ENCODE results near the gene WDR7.

Gene WDR7

DNA sequence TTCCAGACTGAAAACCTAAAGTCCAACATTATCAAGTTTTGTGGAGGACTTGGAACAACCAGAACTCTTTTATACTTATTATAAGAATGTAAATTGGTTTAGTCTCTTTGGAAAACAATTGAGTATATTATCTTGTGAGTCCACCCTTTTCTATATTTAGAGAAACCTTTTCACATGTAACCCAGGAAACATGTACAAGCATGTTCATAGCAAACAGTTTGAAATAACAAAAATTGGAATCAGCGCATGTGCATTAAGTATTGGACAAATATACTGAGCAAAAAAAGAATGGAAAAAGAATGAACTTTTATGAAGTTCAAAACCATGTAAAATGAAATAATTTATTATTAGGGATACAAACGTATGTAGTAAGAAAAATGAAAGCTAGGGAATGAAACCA lies 246.0 kb downstream of the WDR7 start:
- DNase-seq, result no peak

DNA sequence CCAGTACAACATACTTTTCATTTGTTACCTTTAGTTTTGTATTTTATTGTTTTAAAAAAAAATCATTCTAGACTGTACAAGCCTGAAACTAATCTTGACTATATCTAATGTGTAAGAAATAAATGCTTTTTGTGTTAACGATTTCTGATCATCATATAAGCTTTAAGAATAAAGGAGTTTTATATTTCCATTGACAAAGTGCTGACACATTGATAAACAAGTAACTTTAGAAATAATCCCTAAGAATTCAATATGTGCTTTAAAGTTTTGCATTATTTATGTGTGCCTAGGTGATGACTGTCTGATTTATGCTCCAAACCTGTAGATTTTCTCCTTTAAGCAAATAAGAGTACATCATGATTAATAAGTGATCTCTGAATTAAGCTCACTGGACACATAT lies 248.5 kb downstream of the WDR7 start:
- DNase-seq, result no peak

DNA sequence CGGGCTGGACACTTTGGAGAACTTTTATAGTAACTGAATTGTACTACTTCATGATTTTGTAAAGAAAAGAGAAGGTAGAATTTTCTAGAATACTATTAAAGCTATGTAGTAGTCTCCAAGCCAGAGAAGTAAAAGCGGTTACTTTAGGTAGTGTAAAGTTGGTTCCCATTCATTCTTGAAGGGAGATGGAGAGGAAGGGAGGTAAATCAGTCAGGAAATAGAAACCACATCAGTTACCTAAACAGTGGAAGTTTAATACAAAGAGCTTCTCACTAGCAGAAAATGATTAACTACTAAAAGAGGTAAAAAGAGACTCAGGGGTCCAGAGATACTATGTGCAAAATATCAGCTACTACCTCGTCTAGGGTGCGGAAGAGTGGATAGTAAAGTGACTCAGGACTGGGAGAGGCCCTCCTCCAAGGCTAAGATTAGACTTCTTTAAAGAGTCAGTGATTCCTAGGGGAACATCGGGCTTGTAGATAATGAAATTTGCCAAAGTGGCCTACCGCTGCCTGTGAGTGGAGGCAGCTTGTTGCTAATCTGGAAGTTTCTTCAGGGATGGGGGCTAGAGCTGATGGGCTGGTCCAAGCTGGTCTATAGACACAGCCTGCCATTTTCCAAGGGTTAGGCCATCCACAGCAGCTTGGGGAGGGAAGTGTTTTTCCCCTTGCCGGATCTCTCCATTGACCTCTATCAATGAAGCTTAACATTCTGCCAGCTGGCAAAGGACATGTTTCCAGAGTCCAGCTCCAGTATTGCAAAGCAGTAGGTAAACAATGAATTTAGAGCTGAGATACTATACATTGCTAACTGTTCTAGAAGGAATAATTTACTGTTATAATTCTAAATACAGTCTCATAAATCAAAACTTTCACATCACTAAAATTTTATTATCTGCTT lies 249.3 kb downstream of the WDR7 start:
- DNase-seq, result no peak

DNA sequence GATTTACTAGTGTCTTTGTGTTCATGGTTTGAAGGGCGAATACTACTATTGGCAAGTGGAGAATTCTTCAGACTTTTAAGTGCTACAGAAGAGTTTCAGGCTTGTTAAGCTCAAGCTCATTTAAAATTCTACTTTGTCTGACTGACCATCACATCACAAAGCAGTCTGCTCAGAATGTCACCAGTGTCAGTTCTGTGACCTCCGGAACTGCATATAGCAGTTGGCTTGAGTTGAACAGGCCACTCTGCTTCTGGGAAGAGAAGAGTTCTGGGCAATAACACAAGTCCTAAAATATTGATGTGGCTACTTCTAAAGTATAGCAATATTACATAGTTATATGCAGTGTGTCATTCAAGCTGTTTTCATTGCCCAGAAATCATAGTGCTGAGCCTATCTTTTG lies 250.8 kb downstream of the WDR7 start:
- DNase-seq, result no peak

DNA sequence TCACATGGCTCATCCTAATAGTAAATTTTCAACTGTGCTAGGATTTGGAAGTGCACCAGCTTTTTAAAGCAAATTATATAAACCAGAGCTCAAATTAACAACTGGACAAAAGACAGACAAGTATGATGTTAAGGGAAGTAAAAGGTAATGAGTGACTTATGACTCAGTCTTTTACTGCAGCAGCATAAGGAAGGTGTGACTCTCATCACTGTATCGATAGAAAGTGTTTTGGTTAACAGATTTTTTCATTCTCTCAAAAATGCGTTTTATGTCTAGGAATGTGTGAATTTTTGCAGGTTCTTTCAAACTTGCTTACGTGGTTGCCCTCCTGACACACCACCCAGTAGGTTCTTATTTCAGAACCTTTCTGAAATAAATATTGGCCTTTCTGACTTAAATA lies 251.5 kb downstream of the WDR7 start:
- DNase-seq, result no peak

DNA sequence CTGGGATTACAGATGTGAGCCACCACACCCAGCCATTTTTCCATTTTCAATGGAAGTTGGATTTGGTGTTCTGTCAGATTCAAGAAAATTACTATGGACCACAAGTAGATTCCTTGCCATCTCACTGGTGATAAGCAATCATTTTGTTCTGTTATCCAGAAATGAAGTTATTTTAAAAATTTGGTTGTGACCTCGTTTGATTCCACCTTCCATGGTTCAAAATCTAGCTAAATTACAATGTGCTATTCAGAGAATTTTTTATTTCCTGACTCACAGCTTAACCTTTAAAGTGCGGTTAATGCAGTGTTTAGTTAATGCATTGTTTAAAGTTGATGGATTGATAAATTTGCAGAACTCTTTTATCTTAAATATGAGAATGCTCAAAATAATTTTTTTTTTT lies 252.5 kb downstream of the WDR7 start:
- DNase-seq, result no peak

DNA sequence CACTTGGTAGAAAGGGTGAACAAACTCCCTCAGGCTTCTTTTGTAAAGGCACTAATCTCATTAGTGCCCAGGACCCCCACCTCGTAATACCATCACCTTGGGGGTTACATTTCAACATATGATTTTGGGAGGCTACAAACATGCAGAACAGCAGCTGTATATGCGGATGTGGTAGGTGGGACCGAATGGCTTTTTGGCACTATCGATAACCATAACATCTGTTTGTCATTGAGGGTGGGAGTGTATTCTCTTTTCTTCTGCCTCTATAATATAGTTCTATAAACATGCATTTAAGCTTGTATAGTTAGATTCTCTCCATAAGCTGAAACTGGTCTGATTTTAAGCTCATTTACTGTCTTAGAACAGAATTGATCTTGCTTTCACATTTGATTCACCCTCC lies 256.6 kb downstream of the WDR7 start:
- DNase-seq, result no peak

DNA sequence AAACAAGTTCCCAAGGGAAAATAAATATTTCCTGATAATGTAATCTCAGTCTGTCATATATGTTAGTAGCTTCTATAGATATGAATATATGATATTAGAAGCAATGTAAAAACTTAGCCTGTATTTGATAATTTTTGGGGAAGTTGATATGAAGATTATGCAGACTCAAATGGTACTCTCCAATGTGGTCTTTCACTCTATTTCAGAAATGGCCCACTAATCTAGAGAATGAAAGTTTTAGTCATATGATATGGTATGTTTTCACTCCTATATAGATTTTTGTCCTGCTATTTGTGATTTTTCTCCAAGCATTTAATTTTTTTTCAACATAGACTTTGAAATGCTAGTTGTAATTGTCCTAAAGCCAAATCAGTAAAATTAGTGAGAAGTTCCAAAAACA lies 259.1 kb downstream of the WDR7 start:
- no peak for DNase-seq

DNA sequence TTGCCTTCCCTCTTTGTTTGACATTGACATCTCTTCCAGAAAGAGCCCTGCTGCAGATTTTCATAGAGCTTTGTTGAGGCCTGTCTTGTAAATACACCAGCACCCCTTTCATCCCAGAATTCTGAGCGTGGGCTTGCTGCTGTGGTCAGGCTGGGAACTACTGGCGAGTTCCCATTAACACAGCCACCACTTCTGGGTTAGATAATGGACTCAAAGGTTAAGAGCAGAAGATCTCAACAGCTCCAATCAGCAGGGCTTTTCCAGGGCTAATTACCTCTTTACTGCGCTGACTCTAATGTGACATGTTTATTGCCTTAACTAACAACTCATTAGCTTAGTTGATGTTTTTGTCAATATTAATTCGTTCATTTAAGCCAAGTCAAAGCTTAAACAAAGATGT lies 259.8 kb downstream of the WDR7 start:
- no peak for DNase-seq

DNA sequence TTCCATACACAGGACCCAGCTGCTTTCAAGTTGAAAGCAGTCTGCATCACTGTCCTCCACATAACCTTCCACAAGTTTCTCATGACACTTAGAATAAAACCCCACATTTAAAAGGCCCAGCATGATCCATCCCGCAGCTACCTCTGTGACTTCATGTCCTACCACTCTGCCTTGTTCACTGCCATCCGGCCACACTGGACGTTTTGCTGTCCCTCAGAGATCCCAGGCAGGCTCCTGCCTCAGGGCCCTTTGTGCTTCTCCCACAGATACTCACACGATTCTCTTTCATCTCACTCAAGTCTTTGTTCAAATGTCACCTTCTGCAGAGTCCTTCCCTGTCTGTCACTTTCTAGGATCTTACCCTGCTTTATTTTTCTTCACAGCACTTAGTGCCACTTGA lies 262.8 kb downstream of the WDR7 start:
- DNase-seq, result no peak

DNA sequence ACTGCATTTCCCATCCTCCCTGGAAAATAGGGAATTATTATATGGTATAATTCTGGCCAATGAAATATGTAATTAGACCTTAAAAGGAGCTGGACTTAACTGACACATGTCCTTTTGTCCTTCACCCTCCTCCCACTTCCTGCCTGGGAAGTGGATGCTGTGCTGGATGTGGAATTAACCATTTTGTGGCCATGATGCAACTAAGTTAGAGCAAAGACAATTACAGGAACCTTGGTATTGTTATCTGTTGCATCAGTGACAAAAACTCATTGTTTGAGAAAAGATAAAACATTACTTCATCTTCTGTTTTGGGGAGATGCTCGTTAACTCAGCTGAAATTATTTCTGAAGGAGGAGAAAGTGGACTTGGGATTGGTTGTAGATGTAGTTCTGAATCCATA lies 268.0 kb downstream of the WDR7 start:
- DNase-seq, result no peak

DNA sequence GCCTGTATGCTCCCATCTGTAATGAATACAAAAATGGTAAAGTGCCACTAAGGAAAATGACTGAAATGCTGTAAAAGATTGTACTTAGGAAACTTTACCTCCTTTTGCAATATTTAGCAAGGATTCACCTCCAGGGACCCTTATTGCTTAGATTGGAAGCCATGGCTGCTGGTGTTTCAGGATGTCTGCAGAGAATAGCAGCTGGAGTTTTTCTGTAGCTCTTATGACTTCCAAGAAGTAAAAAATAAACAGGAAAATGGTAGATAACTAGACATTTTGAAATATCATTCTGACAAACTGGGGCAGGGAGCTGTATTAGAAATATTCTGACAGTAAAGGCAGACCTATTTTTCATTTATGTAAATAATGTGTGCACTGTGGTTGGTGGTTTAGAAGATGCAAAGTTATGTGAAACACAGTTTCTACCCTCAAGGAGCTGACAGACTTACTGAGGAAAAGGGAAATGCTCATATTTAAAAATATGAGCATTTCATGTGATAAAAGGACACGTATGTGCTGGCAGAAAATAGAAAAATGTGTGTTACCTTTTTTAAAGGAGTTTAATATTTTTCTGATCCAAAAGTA lies 270.8 kb downstream of the WDR7 start:
- DNase-seq, result no peak

DNA sequence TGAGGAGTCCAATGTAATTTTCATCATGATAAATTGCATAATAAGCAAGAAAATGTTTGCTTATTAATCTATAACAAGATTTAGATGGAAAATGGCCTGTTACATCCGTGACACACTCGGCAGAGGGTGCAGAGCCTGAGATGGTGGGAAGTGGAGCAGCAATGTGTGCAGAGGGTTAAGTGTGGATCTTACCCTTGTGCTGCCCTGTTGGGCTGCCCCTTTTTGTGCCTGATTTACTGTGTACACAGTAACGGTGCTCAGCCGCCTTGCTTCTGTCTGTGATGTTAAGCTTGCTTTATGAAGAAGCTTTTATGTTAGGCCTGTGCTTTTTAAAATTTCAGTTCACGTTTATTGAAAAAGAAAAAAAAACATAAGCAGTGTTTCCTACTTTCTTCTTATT lies 275.6 kb downstream of the WDR7 start:
- no peak for DNase-seq

DNA sequence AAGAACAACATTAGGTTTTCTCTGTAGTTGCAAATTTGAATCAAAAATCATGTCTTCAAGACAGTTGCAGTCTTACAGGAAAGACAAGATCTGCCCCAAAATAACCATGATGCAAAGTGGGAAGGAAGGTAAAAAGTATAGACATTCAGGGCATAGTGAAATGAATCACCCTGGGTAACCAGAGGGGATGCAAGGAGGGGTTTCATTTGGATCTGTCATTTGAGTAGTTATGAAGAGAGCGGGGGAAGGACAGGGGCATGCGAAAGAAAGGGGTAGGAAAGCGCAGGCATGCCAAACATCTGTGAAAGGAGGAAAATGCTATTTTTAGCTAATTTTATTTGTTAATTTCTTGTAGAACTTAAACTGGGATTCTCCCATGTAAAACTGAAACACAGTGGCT lies 276.6 kb downstream of the WDR7 start:
- DNase-seq, result no peak

DNA sequence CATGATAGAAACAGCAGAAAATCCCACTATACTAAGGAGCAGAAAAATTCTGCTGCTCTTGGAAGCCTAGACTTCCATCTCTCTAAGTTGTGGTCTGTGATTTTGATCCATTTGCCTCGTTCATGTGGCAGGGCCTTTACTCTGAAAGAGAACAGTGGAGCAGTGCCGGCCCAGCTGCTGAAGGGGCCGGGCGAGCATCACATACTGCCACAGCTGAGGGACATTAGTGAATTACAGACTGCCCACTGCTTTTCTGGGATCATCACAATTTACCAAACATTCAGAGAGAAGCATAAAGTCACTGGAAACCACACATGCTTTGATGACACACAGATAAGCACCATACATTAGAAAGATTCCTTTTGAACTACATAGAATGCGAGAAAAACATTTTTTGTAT lies 278.7 kb downstream of the WDR7 start:
- no peak for DNase-seq

DNA sequence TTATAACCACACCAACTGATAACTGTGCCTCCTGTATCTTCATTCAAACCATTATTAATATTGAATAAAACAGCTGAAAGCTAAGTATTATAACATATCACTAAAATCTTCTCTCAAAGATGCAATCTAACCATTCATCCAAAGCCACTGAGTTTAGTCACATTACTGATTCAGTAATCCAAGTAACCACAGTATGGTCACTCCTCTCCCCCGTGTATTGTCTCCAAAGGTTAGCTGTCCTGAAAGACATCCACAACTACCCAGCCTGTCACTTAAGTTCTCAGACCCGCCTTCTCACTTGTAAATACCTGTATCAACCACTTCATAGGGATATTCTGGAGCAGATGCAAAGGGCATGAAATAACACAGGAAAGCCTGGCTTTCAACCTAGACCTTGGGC lies 282.3 kb downstream of the WDR7 start:
- DNase-seq, result no peak

DNA sequence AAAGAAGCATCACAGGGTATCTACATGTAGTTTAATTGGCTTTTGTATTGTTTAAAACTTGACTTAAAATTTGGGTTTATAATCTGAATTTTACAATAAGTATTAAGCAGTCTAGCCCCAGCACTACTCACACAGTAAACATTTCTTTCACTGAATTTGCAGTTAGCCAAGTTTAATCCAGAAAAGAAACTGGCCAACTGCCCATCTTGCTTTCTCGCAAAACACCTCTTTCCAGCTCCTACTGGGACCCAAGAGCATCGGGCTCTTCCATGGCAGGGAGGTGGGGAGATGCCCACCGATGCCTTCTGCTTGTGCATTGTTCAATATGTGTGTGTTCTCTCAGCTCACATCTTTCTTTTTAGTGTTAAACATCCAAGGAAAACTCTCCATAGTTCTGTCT lies 283.0 kb downstream of the WDR7 start:
- no peak for DNase-seq

DNA sequence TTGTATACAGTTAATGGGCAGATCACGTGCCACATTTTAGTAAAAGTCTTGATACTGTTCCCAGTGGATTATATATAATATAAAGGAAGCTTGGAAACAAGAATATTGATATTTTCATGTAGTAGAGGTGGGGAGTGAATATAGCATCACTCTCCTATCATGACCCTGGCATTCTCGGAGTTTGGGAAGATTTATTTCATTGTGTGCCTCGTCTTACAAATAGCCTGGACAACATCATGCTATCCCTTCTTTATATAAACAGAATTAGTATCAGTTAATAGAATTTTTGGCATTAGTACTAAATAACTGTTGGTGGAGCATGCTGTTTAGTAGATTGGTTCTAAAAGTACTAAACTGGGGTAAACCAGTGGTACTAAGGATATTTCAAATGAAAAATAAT lies 283.7 kb downstream of the WDR7 start:
- DNase-seq, result no peak

DNA sequence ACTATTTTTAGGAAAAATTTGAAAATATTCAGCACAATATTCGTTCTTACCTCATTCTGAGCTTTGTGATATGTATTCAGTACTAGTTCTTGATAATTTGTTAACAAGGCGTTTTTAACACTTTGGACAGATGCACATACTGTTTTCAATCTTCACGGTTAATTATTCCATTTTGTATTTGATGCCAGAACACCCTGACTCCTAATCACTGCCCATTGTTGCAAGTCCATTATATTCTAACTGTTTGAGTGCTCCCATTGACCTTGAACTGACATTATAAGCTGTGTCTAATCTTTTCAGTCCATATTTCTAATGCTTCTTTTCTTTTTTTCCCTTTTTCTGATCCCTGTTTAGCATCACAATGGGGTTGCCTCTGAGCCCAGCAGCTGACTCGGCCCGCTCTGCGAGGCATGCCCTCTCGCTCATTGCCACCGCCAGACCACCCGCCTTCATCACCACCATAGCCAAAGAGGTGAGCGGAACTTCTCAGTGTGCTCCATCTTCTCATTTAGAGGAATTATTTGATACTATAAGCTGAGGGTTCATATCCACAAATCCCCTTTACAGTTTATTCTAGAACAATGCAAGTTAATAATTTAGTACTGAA lies 284.4 kb downstream of the WDR7 start:
- no peak for DNase-seq

DNA sequence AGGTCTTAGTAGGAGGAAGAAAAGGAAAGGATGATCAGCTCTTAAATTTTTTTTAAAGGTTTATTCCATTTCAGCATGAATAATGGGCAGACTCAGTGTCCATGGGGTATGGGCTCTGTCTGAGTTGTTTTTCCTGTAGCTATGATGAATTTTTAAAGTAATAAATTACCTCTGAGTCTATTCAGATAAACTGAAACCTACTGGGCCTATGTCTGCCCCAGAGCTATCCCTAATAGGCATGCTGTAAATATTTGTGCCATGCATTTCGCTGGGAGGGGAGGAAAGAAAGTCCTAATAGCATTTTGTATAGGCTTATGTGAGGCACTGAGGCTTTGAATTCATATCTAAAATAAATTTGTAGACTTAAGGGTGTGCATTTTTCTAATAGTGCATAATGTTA lies 285.3 kb downstream of the WDR7 start:
- no peak for DNase-seq

DNA sequence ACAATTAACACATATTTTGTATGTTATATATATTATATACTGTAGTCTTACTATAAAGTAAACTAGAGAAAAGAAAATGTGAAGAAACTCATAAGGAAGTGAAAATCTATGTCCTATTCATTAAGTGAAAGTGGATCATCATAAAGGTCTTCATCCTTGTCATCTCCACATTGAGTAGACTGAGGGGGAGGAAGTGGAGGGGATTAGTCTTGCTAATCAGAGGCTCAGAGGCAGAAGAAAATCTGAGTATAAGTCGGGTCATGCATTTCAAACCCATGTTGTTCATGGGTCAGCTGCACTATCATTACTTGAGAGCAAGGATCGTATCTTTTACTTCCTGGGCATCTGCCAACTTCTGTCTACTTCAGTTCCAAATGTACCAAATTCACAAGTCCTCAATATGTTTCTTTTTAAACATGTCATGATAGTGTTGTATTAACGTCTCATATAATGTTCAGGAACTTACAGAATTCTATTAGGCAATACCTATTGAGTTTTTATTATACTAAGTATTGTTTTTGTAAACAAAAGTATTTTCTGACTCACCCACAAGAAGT lies 286.8 kb downstream of the WDR7 start:
- no peak for DNase-seq

DNA sequence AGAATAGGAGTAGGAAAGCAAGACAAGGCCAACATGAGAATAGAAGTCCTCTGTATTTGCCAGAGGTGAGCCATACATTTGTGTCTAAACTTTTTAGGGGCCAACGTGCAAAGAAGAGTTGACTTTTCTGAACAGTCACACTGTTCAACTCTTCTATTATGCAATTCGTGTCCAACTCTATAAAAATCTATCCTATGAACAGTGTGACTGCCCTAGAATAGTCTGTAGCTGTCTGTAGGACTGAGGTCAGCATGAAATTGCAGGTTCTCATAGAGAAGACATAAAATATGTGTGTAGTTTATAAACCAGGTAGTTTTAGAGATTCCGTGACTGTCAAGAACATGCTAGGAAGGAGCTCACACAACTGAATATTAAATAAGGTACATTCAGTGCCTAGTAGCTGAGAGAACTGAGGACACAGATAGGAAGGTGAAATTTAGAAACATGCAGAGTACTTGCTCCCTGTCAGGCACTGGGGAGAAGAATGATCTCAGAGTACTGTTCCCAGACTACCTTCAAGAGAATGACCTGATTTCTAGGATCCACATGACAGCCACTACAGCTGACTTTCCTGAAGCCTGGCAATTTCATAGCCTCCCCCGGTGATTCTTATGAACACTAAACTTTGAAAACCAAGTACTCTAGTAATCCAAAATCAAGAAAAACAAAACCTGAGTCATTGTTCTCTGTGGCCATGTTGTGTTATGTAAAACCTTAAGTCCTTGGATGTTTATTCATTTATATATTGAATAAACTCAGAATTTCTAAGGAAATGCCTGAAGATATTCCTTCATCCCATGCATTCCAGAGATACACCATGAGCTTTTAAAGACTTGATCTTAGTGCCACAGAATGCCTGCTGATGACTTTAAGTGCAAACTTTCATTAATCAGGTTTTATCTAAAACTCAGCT lies 294.3 kb downstream of the WDR7 start:
- DNase-seq, result no peak

DNA sequence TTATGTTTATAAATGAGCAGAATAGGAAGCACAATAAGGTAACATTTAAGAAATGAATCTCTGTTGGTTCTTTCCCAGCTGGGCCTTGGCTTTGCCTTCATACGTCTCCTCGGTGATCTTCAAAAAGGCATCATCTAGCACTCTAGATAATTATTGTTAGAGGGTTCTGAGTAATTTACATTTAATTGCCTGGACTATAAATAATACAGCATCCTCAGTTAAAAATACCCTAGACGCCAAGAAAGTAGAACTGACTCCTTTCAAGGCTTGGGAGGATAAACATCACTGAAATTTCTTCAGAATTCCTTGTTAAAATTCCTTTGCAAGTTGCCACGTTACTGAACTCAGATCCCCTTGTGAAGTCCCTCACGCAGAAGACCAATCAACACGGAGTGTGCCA lies 296.1 kb downstream of the WDR7 start:
- DNase-seq, result no peak

All from inflammatory macrophage (primary cell).